Measurements from ENCODE around the gene SPATS2L.

GRCh38 chr2:200453142-200453852 is 146.8 kb downstream of the SPATS2L start:
- no peak for TF ChIP-seq CTCF (IDR thresholded peaks at IDR 0.05; ENCODE audit: insufficient read depth, low read depth, low read length)
- TF ChIP-seq EZH2 (IDR thresholded peaks at IDR 0.05; ENCODE audit: insufficient read depth, low read length) = no peak
